Activated effector memory CD4-positive, alpha-beta T cell treated with anti-CD3 and anti-CD28 coated beads, Interleukin-2, amount 50 U/mL, for 16 hours (primary cell): ENCODE data around the gene UBE4A.

Source experiments
- DNase-seq: peaks from one replicate; pipeline ENCODE4 v3.0.0-alpha.2; 2020

The UBE4A gene

GRCh38 chr11:118359295-118359958, at the start of gene UBE4A:
UBE4A (plus strand) TSS chr11:118359600; CDS start chr11:118365081, 5,481 bp downstream.
- DNase-seq, result peak; percentile 99

- DNase-seq, result no peak
Measured at GRCh38 chr11:118310271-118310670, 49.1 kb upstream of the UBE4A start.

GRCh38 chr11:118310781-118311485, 48.5 kb upstream of the UBE4A start:
- DNase-seq, result no peak

GRCh38 chr11:118311518-118311917, 47.9 kb upstream of the UBE4A start:
- DNase-seq, result no peak

GRCh38 chr11:118312328-118312727, 47.1 kb upstream of the UBE4A start:
- DNase-seq, result no peak

- no peak for DNase-seq
Measured at GRCh38 chr11:118313242-118313641, 46.2 kb upstream of the UBE4A start.

- DNase-seq, result no peak
Measured at GRCh38 chr11:118314988-118315411, 44.4 kb upstream of the UBE4A start.

GRCh38 chr11:118318124-118318523, 41.3 kb upstream of the UBE4A start:
- DNase-seq, result no peak

GRCh38 chr11:118318581-118319336, 40.6 kb upstream of the UBE4A start:
- no peak for DNase-seq

- no peak for DNase-seq
Measured at GRCh38 chr11:118319337-118319707, 40.1 kb upstream of the UBE4A start.

GRCh38 chr11:118320515-118320914, 38.9 kb upstream of the UBE4A start:
- DNase-seq, result no peak

GRCh38 chr11:118321386-118322082, 37.9 kb upstream of the UBE4A start:
- DNase-seq, result no peak

- no peak for DNase-seq
Measured at GRCh38 chr11:118322721-118323120, 36.7 kb upstream of the UBE4A start.

- no peak for DNase-seq
Measured at GRCh38 chr11:118325283-118325682, 34.1 kb upstream of the UBE4A start.

- DNase-seq, result no peak
Measured at GRCh38 chr11:118328745-118329144, 30.7 kb upstream of the UBE4A start.

GRCh38 chr11:118334745-118335144, 24.7 kb upstream of the UBE4A start:
- DNase-seq, result no peak

GRCh38 chr11:118338637-118339061, 20.8 kb upstream of the UBE4A start:
- DNase-seq, result peak; percentile 94

- no peak for DNase-seq
Measured at GRCh38 chr11:118339281-118339961, 20.0 kb upstream of the UBE4A start.

- DNase-seq, result no peak
Measured at GRCh38 chr11:118340449-118340848, 19.0 kb upstream of the UBE4A start.

GRCh38 chr11:118341261-118341660, 18.1 kb upstream of the UBE4A start:
- DNase-seq, result no peak

GRCh38 chr11:118341815-118342489, 17.4 kb upstream of the UBE4A start:
- DNase-seq, result peak; percentile 68
